OCI-LY3 (cell line): ENCODE results near the gene DPYD.

ENCODE experiments used
- CTCF ChIP-seq: fragments of 200-600, 300-600 bp; sonication (generic); IDR thresholded peaks from 2 replicates; pipeline ENCODE4 v1.5.1; 2014; ENCODE audit warnings: antibody characterized with exemption, low read length, low read depth
- EZH2phosphoT487 ChIP-seq: fragments of 200-600 bp; shearing (Covaris generic); IDR thresholded peaks from 2 replicates; pipeline ENCODE4 v1.6.1; 2018; ENCODE audit warnings: antibody characterized with exemption, mixed run types, low read depth

- TF ChIP-seq CTCF = no peak
- TF ChIP-seq EZH2phosphoT487 = no peak
Measured at GRCh38 chr1:97306504-97306903, 614.3 kb downstream of the DPYD start.
